Limb (tissue), 2 donors: ENCODE data around the gene CEP43.

Experiments used
- DNase-seq, 2 donors: peaks; one replicate each; pipeline ENCODE4 v3.0.0-alpha.2; 2016; ENCODE audit errors: extremely low spot score in 2 of 2

Gene CEP43

DNA sequence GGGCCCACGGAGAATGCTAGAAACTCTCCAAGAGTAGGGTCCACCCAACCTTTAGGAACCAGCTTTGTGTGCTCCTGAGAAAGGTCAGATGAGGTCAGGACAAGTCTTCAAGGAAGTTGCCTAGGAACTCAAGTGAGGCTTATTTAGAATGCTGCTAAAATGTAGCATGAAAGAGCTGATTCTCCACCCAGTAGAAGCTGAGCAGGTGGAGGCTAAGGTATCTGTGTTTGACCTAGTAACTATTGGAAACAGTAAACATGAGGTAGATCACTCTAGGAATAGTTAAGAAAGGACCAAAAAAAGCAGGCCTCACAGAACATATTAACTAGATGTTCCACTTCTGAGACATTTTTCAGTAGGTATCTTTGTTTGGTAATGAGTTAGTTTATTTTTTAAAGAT, 13.9 kb downstream of the CEP43 start:
- DNase-seq, result no peak

GRCh38 chr6:167013946-167014345, 14.7 kb downstream of the CEP43 start:
- no peak for DNase-seq

DNA sequence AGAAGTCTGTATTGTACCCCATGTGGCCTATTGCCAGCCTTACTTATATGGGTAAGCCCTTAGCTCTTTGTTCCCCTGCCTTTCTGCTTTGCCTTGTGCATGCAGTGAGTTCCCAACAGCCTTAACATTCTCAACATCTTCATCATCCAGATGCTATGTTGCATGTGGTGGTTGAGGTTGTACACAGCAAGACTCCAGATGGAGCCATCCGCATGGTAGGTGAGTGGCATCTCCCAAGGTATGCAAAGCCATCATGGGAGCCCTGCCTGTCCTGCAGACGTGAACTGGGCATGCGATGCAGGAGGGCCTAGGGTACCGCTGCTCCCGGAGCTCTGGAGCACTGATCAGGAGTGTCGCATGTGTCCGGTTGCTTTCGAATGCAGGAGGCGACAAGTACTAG, 16.1 kb downstream of the CEP43 start:
- DNase-seq, result no peak

DNA sequence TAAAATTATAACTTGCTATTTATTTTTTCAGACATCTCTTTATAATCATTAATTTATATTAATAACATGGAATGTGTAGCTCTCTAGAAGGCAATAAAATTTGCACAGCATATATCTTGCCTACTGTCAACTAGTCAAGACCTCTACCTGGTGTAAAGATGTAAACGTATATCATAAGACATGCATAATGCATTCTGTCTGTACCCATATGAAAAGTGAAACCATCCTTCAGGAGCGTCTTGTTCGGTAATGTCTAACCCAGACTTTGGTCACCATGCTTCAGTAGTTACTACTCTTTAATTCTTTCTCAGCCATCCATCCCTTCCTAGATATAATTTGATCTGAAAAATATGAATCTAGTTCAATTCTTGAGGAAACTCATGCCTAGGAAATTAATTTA, 21.0 kb downstream of the CEP43 start:
- no peak for DNase-seq

DNA sequence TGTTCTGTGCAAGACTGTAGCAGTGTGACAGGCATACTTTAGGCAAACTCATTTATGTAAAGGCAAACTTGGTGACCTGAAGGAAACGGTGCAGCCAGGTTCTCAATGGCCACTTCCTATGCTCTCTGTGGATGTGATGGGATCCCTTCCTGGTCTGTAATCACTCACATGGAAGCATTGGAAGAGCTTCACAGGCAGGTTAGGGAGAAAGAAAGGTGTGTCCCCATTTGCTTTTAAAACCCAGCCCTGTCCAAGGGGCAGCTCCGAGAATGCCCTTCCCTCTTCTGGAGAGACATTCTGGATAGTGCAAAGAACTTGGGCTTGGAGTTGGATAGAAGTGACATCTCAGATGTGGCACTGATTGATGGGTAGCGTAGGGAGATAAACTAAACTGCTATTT, 28.1 kb downstream of the CEP43 start:
- DNase-seq, result no peak

DNA sequence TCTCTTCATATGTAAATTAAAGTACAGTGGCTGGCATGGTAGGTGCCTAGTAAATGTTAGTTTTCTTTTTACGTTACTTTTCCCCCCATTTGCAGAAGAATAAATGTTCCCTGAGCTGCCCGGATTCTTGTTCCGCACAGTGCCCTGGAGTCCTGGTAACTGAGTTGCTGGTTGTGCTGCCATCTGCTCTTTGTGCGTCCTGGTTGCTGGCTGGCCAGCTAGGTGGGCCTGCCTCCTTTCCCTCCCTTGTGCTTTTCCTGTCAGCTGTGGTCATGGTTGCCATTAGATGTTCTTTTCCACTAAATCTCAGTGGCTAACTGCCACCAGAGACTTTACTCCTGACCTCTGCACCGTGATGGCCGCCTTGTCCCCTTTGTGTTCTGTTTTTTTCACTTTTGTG, 28.6 kb downstream of the CEP43 start:
- DNase-seq, result no peak

- DNase-seq, result no peak
These were observed 31.2 kb downstream of the CEP43 start for GRCh38 chr6:167030222-167031072.

GRCh38 chr6:167031082-167031709, 32.0 kb downstream of the CEP43 start:
- DNase-seq, result no peak

GRCh38 chr6:167034056-167034455, 34.9 kb downstream of the CEP43 start:
- no peak for DNase-seq

GRCh38 chr6:167037762-167038161, 38.6 kb downstream of the CEP43 start:
- no peak for DNase-seq

DNA sequence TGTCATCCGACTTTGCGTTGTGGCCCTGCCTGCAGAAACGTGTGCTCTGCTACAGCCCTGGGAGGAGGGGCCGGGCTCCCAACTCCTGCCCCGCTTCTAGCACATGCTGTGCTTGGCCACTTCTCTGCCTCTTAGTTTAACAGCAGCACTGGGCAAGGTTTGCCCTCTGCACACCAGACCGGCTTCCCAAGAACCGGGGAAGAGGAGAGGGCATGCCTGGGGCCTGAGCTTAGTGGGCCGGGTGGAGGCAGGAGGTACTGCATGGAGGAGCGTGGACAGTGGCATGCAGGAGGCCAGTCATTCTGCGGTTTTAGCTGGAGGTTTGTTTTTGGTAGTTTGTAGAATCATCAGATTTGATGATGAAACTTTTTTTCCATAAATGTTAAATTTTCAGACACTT, 45.5 kb downstream of the CEP43 start:
- no peak for DNase-seq

DNA sequence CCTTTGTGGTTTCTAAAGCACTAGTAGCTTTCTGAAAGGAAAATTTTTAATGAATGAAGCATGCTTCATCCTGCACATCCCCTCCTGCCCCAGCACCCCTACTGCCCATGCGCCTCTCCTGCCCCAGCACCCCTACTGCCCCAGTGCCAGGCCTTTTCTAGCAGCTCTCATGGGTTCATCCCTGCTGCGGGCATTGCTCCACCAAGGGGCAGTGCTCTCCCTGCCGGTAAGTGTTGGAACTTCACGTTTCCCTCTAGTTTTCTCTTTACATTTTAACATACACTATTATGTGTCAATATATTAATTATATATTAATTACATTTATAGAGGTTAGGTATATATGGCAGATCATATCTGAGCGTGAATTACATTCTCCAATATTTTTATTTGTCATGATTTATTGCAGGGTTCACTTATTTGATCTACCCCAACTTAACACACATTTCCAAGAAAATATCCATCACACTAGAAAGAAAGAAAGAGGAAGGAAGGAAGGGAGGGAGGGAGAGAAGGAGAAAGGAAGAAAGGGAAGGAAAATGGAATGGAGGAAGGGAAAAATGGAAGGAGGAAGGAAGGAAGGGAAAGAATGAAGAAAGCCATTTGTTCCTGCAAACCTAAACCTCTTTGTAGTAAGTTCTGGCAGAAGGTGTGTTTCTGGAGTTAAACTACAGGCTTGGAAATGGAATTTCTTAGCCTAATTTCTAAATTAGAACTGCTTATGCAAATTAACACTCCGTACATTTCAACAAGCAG, 46.8 kb downstream of the CEP43 start:
- DNase-seq, result no peak

DNA sequence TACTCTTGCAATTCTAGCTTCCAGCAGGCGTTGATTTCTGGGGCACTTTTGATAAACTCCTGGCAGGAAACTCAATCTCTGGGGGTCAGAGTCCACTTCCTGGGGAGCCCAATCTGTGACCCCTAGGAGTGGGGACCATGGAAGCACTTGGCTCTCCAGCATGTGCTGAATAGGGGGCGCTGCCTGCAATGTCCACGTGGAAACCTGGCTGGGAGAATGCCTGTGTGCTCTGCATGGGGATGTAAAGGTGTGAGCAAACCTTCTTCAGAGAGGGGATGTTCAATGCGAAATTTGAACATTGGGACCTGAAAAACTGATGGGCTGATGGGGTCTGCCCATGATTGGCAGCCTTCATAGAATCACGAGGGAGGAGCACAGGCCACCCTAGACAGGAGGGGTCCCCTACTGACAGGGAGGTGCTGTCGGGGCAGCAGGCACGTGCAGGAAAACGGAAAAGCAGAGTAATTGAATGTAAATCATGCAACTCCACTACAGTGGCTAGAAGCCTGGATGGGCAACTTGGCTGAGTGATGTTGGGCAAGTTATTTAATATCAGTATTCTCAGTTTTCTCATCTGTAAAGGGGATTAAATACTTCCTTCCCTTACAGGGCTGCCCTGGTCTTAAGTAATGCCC, 47.8 kb downstream of the CEP43 start:
- no peak for DNase-seq

DNA sequence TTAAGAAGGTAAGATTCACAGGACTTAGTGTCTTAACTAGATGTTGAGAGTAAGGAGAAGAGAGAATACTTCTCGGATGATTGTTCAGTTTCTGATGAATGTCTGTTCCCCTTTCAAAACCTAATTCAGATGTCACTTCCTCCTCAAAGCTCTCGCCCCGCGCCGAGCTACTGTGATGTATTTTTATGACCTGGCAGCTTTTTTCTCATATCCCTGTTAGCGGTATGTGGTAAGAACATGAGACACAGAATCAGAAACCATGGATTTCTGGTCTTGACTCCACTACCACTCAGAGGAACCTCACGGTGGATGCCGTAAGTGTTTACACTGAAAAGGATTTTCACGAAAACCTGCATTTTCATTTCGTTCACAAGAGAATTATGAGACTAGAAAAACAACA, 48.4 kb downstream of the CEP43 start:
- DNase-seq, result no peak
